ENCODE measurements around the gene NELFA. TPM values are rescaled to one million over a fixed set of nuclear protein-coding genes. Genes with fewer than 3 reads are reported as not detected.

The NELFA gene
- total RNA-seq, 2 experiments from 2014 or later: 32.2 to 35.6 TPM

DNA sequence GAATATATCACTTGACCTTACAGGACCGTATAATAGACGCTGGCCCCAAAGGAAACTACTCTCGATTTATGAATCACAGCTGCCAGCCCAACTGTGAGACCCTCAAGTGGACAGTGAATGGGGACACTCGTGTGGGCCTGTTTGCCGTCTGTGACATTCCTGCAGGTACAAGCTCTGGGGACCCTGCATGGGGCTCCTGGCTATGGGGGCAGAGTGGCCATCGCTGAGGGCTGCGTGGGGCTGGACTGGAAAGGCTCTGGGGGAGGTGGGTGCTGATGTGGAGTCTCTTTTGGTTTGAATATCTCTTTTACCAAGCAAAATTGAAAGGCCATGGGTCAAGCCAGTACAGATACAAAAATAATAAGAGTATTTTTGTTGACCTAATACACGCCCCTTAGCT, 33.9 kb downstream of the NELFA start:
- Mint-ChIP-seq H3K4me3 (no peak overlapping the region), H3K4me1 (ENCODE audit: low read depth) (no peaks in the 10 kb centered on the region), H3K9me3 (ENCODE audit: insufficient read depth) (no peaks in the 10 kb centered on the region), H3K36me3 (ENCODE audit: low read depth) (peaks cover 83% of the 10 kb centered on the region), H3K27ac (peak overlapping the region; percentile 20), H3K27me3 (ENCODE audit: low read depth) (no peaks in the 10 kb centered on the region)
- ChIA-PET CTCF (no interaction called here), POLR2A (no interaction called here)
- DNase-seq: no peak
- ATAC-seq: no peak

DNA sequence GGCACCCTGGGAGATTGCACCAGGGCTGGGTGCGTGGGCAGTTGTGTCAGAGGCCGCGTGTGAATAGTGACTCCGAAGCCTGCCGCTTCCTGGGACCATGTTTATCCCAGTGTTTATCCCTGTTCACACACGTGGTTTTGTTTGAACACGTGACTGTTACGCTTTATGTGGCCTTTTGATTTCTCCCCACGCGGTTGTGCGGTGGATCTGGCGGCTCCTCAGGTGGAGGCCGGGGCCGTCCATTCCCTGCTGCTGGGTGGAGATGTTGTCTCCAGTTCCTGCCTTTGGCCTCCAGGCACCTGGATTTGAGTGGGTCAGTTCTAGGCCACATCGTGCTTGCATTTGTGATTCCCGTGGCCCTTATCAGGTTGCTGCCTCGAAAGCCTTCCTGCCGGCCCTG, 35.1 kb downstream of the NELFA start:
- Mint-ChIP-seq H3K9me3 (ENCODE audit: insufficient read depth) (no peaks in the 10 kb centered on the region), H3K36me3 (ENCODE audit: low read depth) (peaks cover 85% of the 10 kb centered on the region)

GRCh38 chr4:1973218-1973617, 35.6 kb downstream of the NELFA start:
- H3K4me1 Mint-ChIP-seq (ENCODE audit: low read depth): no peaks in the 10 kb centered on the region
- H3K9me3 Mint-ChIP-seq (ENCODE audit: insufficient read depth): no peaks in the 10 kb centered on the region
- no peaks in the 10 kb centered on the region for H3K27me3 Mint-ChIP-seq (ENCODE audit: low read depth)
- DNase-seq (no peak), ATAC-seq (no peak)
- CTCF ChIA-PET: no interaction called here
- POLR2A ChIA-PET: no interaction called here
- H3K27ac Mint-ChIP-seq: no peak overlapping the region
- H3K36me3 Mint-ChIP-seq (ENCODE audit: low read depth): peaks cover 85% of the 10 kb centered on the region
- no peak overlapping the region for H3K4me3 Mint-ChIP-seq

More for the DNA sequence above, 35.1 kb downstream of the NELFA start:
- ATAC-seq (no peak), DNase-seq (no peak)
- H3K4me1 Mint-ChIP-seq (ENCODE audit: low read depth): no peaks in the 10 kb centered on the region
- ChIA-PET CTCF (no interaction called here), POLR2A (no interaction called here)
- H3K4me3 Mint-ChIP-seq: no peak overlapping the region
- H3K27ac Mint-ChIP-seq: no peak overlapping the region
- H3K27me3 Mint-ChIP-seq (ENCODE audit: low read depth): no peaks in the 10 kb centered on the region

DNA sequence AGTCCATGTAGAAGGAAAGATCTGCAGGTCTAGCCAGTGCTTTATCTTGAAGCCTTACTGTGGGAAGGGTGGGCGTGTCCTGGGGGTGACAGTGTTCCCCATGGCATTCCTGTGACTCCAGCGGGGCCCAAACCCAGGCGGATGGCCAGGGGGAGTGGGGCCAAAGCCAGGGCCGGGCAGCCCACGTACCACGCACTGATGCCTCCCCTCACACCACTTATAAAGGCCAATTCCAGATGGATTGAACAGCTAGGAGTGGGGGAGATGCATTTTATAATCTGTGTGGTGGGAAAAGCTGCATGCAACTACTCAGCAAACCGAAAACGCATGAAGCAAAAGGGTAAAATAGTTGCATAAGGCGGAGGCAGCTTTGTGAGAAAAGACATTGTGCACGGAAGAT, 36.4 kb downstream of the NELFA start:
- Mint-ChIP-seq H3K27me3 (ENCODE audit: low read depth) (no peaks in the 10 kb centered on the region), H3K36me3 (ENCODE audit: low read depth) (peaks cover 88% of the 10 kb centered on the region), H3K27ac (no peak overlapping the region), H3K4me3 (no peak overlapping the region), H3K4me1 (ENCODE audit: low read depth) (no peaks in the 10 kb centered on the region), H3K9me3 (ENCODE audit: insufficient read depth) (no peaks in the 10 kb centered on the region)
- ATAC-seq: no peak
- ChIA-PET CTCF (no interaction called here), POLR2A (no interaction called here)
- no peak for DNase-seq

- no peaks in the 10 kb centered on the region for H3K27me3 Mint-ChIP-seq (ENCODE audit: low read depth)
- no peak for ATAC-seq
- ChIA-PET POLR2A (no interaction called here), CTCF (no interaction called here)
- no peak for DNase-seq
- H3K27ac Mint-ChIP-seq: no peak overlapping the region
- H3K4me1 Mint-ChIP-seq (ENCODE audit: low read depth): no peaks in the 10 kb centered on the region
- no peak overlapping the region for H3K4me3 Mint-ChIP-seq
- H3K36me3 Mint-ChIP-seq (ENCODE audit: low read depth): peaks cover 89% of the 10 kb centered on the region
- no peaks in the 10 kb centered on the region for H3K9me3 Mint-ChIP-seq (ENCODE audit: insufficient read depth)
These were observed 37.1 kb downstream of the NELFA start for GRCh38 chr4:1971456-1972200.

GRCh38 chr4:1970926-1971325, 37.8 kb downstream of the NELFA start:
- Mint-ChIP-seq H3K4me3 (no peak overlapping the region), H3K27ac (no peak overlapping the region), H3K4me1 (ENCODE audit: low read depth) (no peaks in the 10 kb centered on the region), H3K9me3 (ENCODE audit: insufficient read depth) (no peaks in the 10 kb centered on the region), H3K36me3 (ENCODE audit: low read depth) (peaks cover 90% of the 10 kb centered on the region), H3K27me3 (ENCODE audit: low read depth) (no peaks in the 10 kb centered on the region)
- ATAC-seq: no peak
- ChIA-PET CTCF (no interaction called here), POLR2A (no interaction called here)
- DNase-seq: no peak

GRCh38 chr4:1969928-1970723, 38.6 kb downstream of the NELFA start:
- H3K36me3 Mint-ChIP-seq (ENCODE audit: low read depth): peaks cover 90% of the 10 kb centered on the region
- no peaks in the 10 kb centered on the region for H3K27me3 Mint-ChIP-seq (ENCODE audit: low read depth)
- no peak overlapping the region for H3K4me3 Mint-ChIP-seq
- ChIA-PET POLR2A (no interaction called here), CTCF (no interaction called here)
- no peak for DNase-seq
- peak overlapping the region; percentile 70 for H3K27ac Mint-ChIP-seq
- H3K4me1 Mint-ChIP-seq (ENCODE audit: low read depth): no peaks in the 10 kb centered on the region
- no peaks in the 10 kb centered on the region for H3K9me3 Mint-ChIP-seq (ENCODE audit: insufficient read depth)
- ATAC-seq: no peak

- peaks cover 88% of the 10 kb centered on the region for H3K36me3 Mint-ChIP-seq (ENCODE audit: low read depth)
- no peaks in the 10 kb centered on the region for H3K27me3 Mint-ChIP-seq (ENCODE audit: low read depth)
These were observed 40.0 kb downstream of the NELFA start for GRCh38 chr4:1968686-1969295.

DNA sequence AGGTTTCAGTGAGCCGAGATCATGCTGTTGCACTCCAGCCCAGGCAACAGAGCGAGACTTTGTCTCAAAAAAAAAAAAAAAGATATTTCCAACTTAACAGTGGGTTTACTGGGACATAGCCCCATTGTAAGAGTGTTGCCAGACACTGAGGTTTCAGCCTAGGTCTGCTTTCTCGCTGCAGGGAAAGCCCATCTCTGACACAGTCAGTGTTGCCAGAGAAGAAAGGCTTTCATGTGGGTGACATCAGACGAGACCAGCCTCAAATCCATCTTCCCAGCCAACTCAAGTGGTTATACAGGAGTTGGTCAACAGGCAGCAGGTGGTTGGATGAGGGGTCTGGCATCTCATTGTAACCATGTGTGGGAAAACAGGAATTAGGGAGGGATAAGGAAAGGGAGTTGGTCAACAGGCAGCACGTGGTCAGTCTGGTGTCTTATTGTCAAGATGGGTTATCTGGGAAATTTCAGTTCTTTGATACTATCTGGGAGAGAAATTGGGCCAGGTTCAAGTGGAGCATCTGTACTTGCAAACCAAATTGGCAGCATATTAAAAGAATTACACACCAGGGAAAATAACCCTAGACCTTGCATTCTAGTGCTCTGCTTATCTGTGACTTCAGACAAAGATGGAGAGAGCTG, 41.1 kb downstream of the NELFA start:
- Mint-ChIP-seq H3K4me1 (ENCODE audit: low read depth) (no peaks in the 10 kb centered on the region), H3K27me3 (ENCODE audit: low read depth) (no peaks in the 10 kb centered on the region), H3K36me3 (ENCODE audit: low read depth) (peaks cover 88% of the 10 kb centered on the region), H3K4me3 (no peak overlapping the region), H3K9me3 (ENCODE audit: insufficient read depth) (no peaks in the 10 kb centered on the region), H3K27ac (peak overlapping the region; percentile 69)
- POLR2A ChIA-PET: no interaction called here
- ATAC-seq (no peak), DNase-seq (no peak)
- CTCF ChIA-PET: no interaction called here

More at GRCh38 chr4:1968686-1969295, 40.0 kb downstream of the NELFA start:
- DNase-seq (no peak), ATAC-seq (no peak)
- no peaks in the 10 kb centered on the region for H3K9me3 Mint-ChIP-seq (ENCODE audit: insufficient read depth)
- POLR2A ChIA-PET: no interaction called here
- CTCF ChIA-PET: no interaction called here
- H3K27ac Mint-ChIP-seq: no peak overlapping the region
- no peaks in the 10 kb centered on the region for H3K4me1 Mint-ChIP-seq (ENCODE audit: low read depth)
- H3K4me3 Mint-ChIP-seq: no peak overlapping the region

- H3K9me3 Mint-ChIP-seq (ENCODE audit: insufficient read depth): no peaks in the 10 kb centered on the region
- H3K27me3 Mint-ChIP-seq (ENCODE audit: low read depth): no peaks in the 10 kb centered on the region
- no peak overlapping the region for H3K4me3 Mint-ChIP-seq
- ChIA-PET POLR2A (no interaction called here), CTCF (no interaction called here)
- H3K36me3 Mint-ChIP-seq (ENCODE audit: low read depth): peaks cover 88% of the 10 kb centered on the region
- no peak for DNase-seq
- H3K27ac Mint-ChIP-seq: no peak overlapping the region
- no peak for ATAC-seq
- H3K4me1 Mint-ChIP-seq (ENCODE audit: low read depth): no peaks in the 10 kb centered on the region
These were observed 43.8 kb downstream of the NELFA start for GRCh38 chr4:1964971-1965370.

DNA sequence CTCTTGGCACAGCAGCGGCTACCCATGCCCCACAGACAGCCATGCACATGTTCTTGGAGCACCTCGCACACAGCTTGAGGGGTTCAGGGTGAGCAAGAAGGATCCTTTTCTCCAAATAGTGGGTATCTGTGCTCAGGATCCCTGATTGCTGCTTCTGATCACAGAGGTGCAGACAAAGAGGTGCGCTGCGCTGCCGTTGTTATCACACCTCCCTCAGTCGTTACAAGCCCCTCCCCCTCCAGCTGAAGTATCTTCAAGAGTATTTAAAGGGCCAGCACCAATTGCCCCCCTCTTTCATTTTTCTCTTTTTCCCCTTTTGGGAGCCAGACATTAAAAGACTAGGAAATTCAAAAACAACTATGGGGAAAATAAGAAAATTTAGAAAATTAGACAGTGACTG, 44.3 kb downstream of the NELFA start:
- peaks cover 85% of the 10 kb centered on the region for H3K36me3 Mint-ChIP-seq (ENCODE audit: low read depth)
- H3K27me3 Mint-ChIP-seq (ENCODE audit: low read depth): no peaks in the 10 kb centered on the region
- no peak for ATAC-seq
- POLR2A ChIA-PET: no interaction called here
- no peak overlapping the region for H3K4me3 Mint-ChIP-seq
- no peaks in the 10 kb centered on the region for H3K9me3 Mint-ChIP-seq (ENCODE audit: insufficient read depth)
- no peak overlapping the region for H3K27ac Mint-ChIP-seq
- H3K4me1 Mint-ChIP-seq (ENCODE audit: low read depth): no peaks in the 10 kb centered on the region
- no peak for DNase-seq
- CTCF ChIA-PET: no interaction called here

- Mint-ChIP-seq H3K36me3 (ENCODE audit: low read depth) (peaks cover 86% of the 10 kb centered on the region), H3K4me3 (no peak overlapping the region), H3K9me3 (ENCODE audit: insufficient read depth) (no peaks in the 10 kb centered on the region), H3K27me3 (ENCODE audit: low read depth) (no peaks in the 10 kb centered on the region), H3K27ac (peak overlapping the region; percentile 35), H3K4me1 (ENCODE audit: low read depth) (no peaks in the 10 kb centered on the region)
- POLR2A ChIA-PET: no interaction called here
- CTCF ChIA-PET: interaction anchor here (1.5 kb wide), 1 partner anchor 26 kb away, joined by 4 read pairs; no protein-coding TSS in a partner anchor
- DNase-seq: no peak
- no peak for ATAC-seq
These were observed 45.8 kb downstream of the NELFA start for GRCh38 chr4:1962980-1963379.

Measured in activated CD8-positive, alpha-beta T cell treated with anti-CD3 and anti-CD28 coated beads, Interleukin-2, amount 10 ng/mL, durations not matched to agents 7 days and 5 days (primary cell).